Measurements from ENCODE around the gene ERICH6.

The ERICH6 gene

GRCh38 chr3:150736903-150737832 lies 33.4 kb upstream of the ERICH6 start:
- peaks cover 24% of the 10 kb centered on the region for H3K79me1 ChIP-seq (replicated peaks; ENCODE audit: low read length, poor library complexity, severe bottlenecking)
- peaks cover 2% of the 10 kb centered on the region for H3K4me1 ChIP-seq (ENCODE audit: control insufficient read depth, insufficient read depth, low read depth, low read length)
- no peaks in the 10 kb centered on the region for H3K9me3 ChIP-seq (ENCODE audit: control insufficient read depth, low read length)
- H2BK5ac ChIP-seq (ENCODE audit: low read depth, low read length, poor library complexity, severe bottlenecking), result no peak overlapping the region
- no peak overlapping the region for H4K91ac ChIP-seq (ENCODE audit: low read length)
- no peak overlapping the region for H2AFZ ChIP-seq (ENCODE audit: low read depth, low read length)
- no peak overlapping the region for H3K23ac ChIP-seq (ENCODE audit: low read length in 2 of 2)
- H3K4ac ChIP-seq (ENCODE audit: low read depth in 1 of 2, low read length in 2 of 2), result no peak overlapping the region
- no peak overlapping the region for H3K27ac ChIP-seq (ENCODE audit: low read length, poor library complexity, severe bottlenecking)
- H3K14ac ChIP-seq (ENCODE audit: low read length in 2 of 2), result no peak overlapping the region
- no peak overlapping the region for H2BK15ac ChIP-seq (ENCODE audit: low read depth, poor library complexity, severe bottlenecking)
- no peaks in the 10 kb centered on the region for H3K27me3 ChIP-seq (ENCODE audit: control insufficient read depth in 1 of 2, insufficient read depth in 1 of 2, low read length in 2 of 2)
- H3K9ac ChIP-seq (ENCODE audit: low read length), result no peak overlapping the region
- WGBS, result 89% methylated on average over 7 of the region's 8 CpGs
- no peak overlapping the region for H2BK120ac ChIP-seq (ENCODE audit: low read depth, low read length)
- no peak overlapping the region for H3K18ac ChIP-seq (ENCODE audit: low read depth in 1 of 2, low read length in 2 of 2)
- H3K4me3 ChIP-seq (ENCODE audit: insufficient read depth in 1 of 2, low read depth in 1 of 2, low read length in 2 of 2), result no peak overlapping the region
- no peak overlapping the region for H3K4me2 ChIP-seq (ENCODE audit: low read length, poor library complexity, severe bottlenecking)
- H2AK5ac ChIP-seq (ENCODE audit: low read length, severe bottlenecking), result no peak overlapping the region
- DNase-seq, result peak; percentile 27
- no peak overlapping the region for H2BK12ac ChIP-seq (ENCODE audit: low read length in 2 of 2)
- H4K8ac ChIP-seq (ENCODE audit: low read length), result no peak overlapping the region
- H3K36me3 ChIP-seq (ENCODE audit: control insufficient read depth in 1 of 2, insufficient read depth in 2 of 2, low read depth in 1 of 2, low read length in 2 of 2), result peaks cover 10 to 19% of the 10 kb centered on the region in 2 experiments

GRCh38 chr3:150736316-150736719 lies 32.6 kb upstream of the ERICH6 start:
- no peak overlapping the region for H2AFZ ChIP-seq (ENCODE audit: low read depth, low read length)
- no peak overlapping the region for H2BK120ac ChIP-seq (ENCODE audit: low read depth, low read length)
- H3K79me1 ChIP-seq (replicated peaks; ENCODE audit: low read length, poor library complexity, severe bottlenecking), result peaks cover 20% of the 10 kb centered on the region
- H3K9me3 ChIP-seq (ENCODE audit: control insufficient read depth, low read length), result no peaks in the 10 kb centered on the region
- H3K4me3 ChIP-seq (ENCODE audit: insufficient read depth in 1 of 2, low read depth in 1 of 2, low read length in 2 of 2), result no peak overlapping the region
- no peak overlapping the region for H3K14ac ChIP-seq (ENCODE audit: low read length in 2 of 2)
- H3K27me3 ChIP-seq (ENCODE audit: control insufficient read depth in 1 of 2, insufficient read depth in 1 of 2, low read length in 2 of 2), result no peaks in the 10 kb centered on the region
- H3K27ac ChIP-seq (ENCODE audit: low read length, poor library complexity, severe bottlenecking), result no peak overlapping the region
- WGBS, result 50% methylated on average over 1 of the region's 2 CpGs
- H3K9ac ChIP-seq (ENCODE audit: low read length), result no peak overlapping the region
- H3K18ac ChIP-seq (ENCODE audit: low read depth in 1 of 2, low read length in 2 of 2), result no peak overlapping the region
- no peak overlapping the region for H3K4ac ChIP-seq (ENCODE audit: low read depth in 1 of 2, low read length in 2 of 2)
- no peak overlapping the region for H3K4me2 ChIP-seq (ENCODE audit: low read length, poor library complexity, severe bottlenecking)
- H3K4me1 ChIP-seq (ENCODE audit: control insufficient read depth, insufficient read depth, low read depth, low read length), result peaks cover 2% of the 10 kb centered on the region
- H4K8ac ChIP-seq (ENCODE audit: low read length), result no peak overlapping the region
- H2BK12ac ChIP-seq (ENCODE audit: low read length in 2 of 2), result no peak overlapping the region
- DNase-seq, result no peak
- H2AK5ac ChIP-seq (ENCODE audit: low read length, severe bottlenecking), result no peak overlapping the region
- H2BK15ac ChIP-seq (ENCODE audit: low read depth, poor library complexity, severe bottlenecking), result no peak overlapping the region
- peaks cover 7 to 10% of the 10 kb centered on the region in 2 experiments for H3K36me3 ChIP-seq (ENCODE audit: control insufficient read depth in 1 of 2, insufficient read depth in 2 of 2, low read depth in 1 of 2, low read length in 2 of 2)
- no peak overlapping the region for H3K23ac ChIP-seq (ENCODE audit: low read length in 2 of 2)
- H2BK5ac ChIP-seq (ENCODE audit: low read depth, low read length, poor library complexity, severe bottlenecking), result no peak overlapping the region
- no peak overlapping the region for H4K91ac ChIP-seq (ENCODE audit: low read length)

DNA sequence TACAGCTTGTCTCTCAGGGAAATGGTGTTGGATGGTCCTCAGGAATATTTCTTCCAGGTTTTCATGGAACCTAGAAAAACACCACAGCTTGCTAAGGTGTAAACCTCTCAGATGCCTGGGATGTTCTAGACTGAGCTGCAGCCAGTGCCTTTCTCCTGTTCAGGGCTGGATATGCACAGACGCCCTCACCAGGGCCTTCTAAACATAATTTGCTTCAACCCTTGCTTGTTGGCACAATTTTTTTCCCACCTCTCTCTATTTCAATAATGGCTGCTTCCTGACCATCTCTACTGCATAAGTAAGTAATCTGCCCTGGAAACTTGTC lies 31.0 kb upstream of the ERICH6 start:
- no peak for DNase-seq
- no peak overlapping the region for H2BK12ac ChIP-seq (ENCODE audit: low read length in 2 of 2)
- no peaks in the 10 kb centered on the region for H3K9me3 ChIP-seq (ENCODE audit: control insufficient read depth, low read length)
- 87% methylated on average over 1 of the region's 1 CpG for WGBS
- H3K14ac ChIP-seq (ENCODE audit: low read length in 2 of 2), result no peak overlapping the region
- H2AFZ ChIP-seq (ENCODE audit: low read depth, low read length), result no peak overlapping the region
- peaks cover 8% of the 10 kb centered on the region for H3K79me1 ChIP-seq (replicated peaks; ENCODE audit: low read length, poor library complexity, severe bottlenecking)
- H3K9ac ChIP-seq (ENCODE audit: low read length), result no peak overlapping the region
- no peak overlapping the region for H3K23ac ChIP-seq (ENCODE audit: low read length in 2 of 2)
- H3K27ac ChIP-seq (ENCODE audit: low read length, poor library complexity, severe bottlenecking), result no peak overlapping the region
- H2AK5ac ChIP-seq (ENCODE audit: low read length, severe bottlenecking), result no peak overlapping the region
- H3K27me3 ChIP-seq (ENCODE audit: control insufficient read depth in 1 of 2, insufficient read depth in 1 of 2, low read length in 2 of 2), result no peaks in the 10 kb centered on the region
- H4K8ac ChIP-seq (ENCODE audit: low read length), result no peak overlapping the region
- no peak overlapping the region for H4K91ac ChIP-seq (ENCODE audit: low read length)
- no peak overlapping the region for H3K4me2 ChIP-seq (ENCODE audit: low read length, poor library complexity, severe bottlenecking)
- peaks cover 0 to under 1% of the 10 kb centered on the region in 2 experiments for H3K36me3 ChIP-seq (ENCODE audit: control insufficient read depth in 1 of 2, insufficient read depth in 2 of 2, low read depth in 1 of 2, low read length in 2 of 2)
- H2BK15ac ChIP-seq (ENCODE audit: low read depth, poor library complexity, severe bottlenecking), result no peak overlapping the region
- no peak overlapping the region for H3K4me3 ChIP-seq (ENCODE audit: insufficient read depth in 1 of 2, low read depth in 1 of 2, low read length in 2 of 2)
- H3K4me1 ChIP-seq (ENCODE audit: control insufficient read depth, insufficient read depth, low read depth, low read length), result peaks cover 2% of the 10 kb centered on the region
- no peak overlapping the region for H3K4ac ChIP-seq (ENCODE audit: low read depth in 1 of 2, low read length in 2 of 2)
- H2BK5ac ChIP-seq (ENCODE audit: low read depth, low read length, poor library complexity, severe bottlenecking), result no peak overlapping the region
- no peak overlapping the region for H2BK120ac ChIP-seq (ENCODE audit: low read depth, low read length)
- no peak overlapping the region for H3K18ac ChIP-seq (ENCODE audit: low read depth in 1 of 2, low read length in 2 of 2)

GRCh38 chr3:150733936-150734794 lies 30.4 kb upstream of the ERICH6 start:
- Histone ChIP-seq H2BK120ac (ENCODE audit: low read depth, low read length) (no peak overlapping the region), H2AK5ac (ENCODE audit: low read length, severe bottlenecking) (no peak overlapping the region), H3K36me3 (ENCODE audit: control insufficient read depth in 1 of 2, insufficient read depth in 2 of 2, low read depth in 1 of 2, low read length in 2 of 2) (no peaks in the 10 kb centered on the region), H3K4me3 (ENCODE audit: insufficient read depth in 1 of 2, low read depth in 1 of 2, low read length in 2 of 2) (no peak overlapping the region), H3K18ac (ENCODE audit: low read depth in 1 of 2, low read length in 2 of 2) (no peak overlapping the region), H3K23ac (ENCODE audit: low read length in 2 of 2) (no peak overlapping the region), H2BK12ac (ENCODE audit: low read length in 2 of 2) (no peak overlapping the region), H2AFZ (ENCODE audit: low read depth, low read length) (no peak overlapping the region), H3K79me1 (replicated peaks; ENCODE audit: low read length, poor library complexity, severe bottlenecking) (peaks cover 6% of the 10 kb centered on the region), H2BK15ac (ENCODE audit: low read depth, poor library complexity, severe bottlenecking) (peak overlapping the region; percentile 9), H3K9me3 (ENCODE audit: control insufficient read depth, low read length) (no peaks in the 10 kb centered on the region), H3K27ac (ENCODE audit: low read length, poor library complexity, severe bottlenecking) (no peak overlapping the region), H4K91ac (ENCODE audit: low read length) (no peak overlapping the region), H3K4ac (ENCODE audit: low read depth in 1 of 2, low read length in 2 of 2) (no peak overlapping the region), H2BK5ac (ENCODE audit: low read depth, low read length, poor library complexity, severe bottlenecking) (no peak overlapping the region), H3K14ac (ENCODE audit: low read length in 2 of 2) (no peak overlapping the region), H3K27me3 (ENCODE audit: control insufficient read depth in 1 of 2, insufficient read depth in 1 of 2, low read length in 2 of 2) (no peaks in the 10 kb centered on the region), H3K9ac (ENCODE audit: low read length) (no peak overlapping the region), H3K4me1 (ENCODE audit: control insufficient read depth, insufficient read depth, low read depth, low read length) (peaks cover 2% of the 10 kb centered on the region), H4K8ac (ENCODE audit: low read length) (no peak overlapping the region), H3K4me2 (ENCODE audit: low read length, poor library complexity, severe bottlenecking) (no peak overlapping the region)
- DNase-seq, result no peak
- 94% methylated on average over 6 of the region's 9 CpGs for WGBS
